Measurements from ENCODE around the gene HIF1A.

HIF1A gene

DNA sequence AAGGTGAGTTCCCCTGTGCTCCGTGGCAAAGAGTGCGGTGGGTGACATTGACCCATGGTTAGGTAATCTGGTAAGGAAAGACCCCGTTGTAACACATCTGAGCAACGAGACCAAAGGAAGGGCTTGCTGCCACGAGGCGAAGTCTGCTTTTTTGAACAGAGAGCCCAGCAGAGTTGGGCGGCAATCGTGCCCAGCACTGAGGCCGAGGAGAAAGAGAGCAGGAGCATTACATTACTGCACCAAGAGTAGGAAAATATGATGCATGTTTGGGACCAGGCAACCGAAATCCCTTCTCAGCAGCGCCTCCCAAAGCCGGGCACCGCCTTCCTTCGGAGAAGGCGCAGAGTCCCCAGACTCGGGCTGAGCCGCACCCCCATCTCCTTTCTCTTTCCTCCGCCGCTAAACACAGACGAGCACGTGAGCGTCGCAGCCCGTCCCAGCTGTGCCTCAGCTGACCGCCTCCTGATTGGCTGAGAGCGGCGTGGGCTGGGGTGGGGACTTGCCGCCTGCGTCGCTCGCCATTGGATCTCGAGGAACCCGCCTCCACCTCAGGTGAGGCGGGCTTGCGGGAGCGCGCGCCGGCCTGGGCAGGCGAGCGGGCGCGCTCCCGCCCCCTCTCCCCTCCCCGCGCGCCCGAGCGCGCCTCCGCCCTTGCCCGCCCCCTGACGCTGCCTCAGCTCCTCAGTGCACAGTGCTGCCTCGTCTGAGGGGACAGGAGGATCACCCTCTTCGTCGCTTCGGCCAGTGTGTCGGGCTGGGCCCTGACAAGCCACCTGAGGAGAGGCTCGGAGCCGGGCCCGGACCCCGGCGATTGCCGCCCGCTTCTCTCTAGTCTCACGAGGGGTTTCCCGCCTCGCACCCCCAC, at the start of gene HIF1A:
Gene HIF1A, plus strand, starts transcription at position 684 of the 865 bp plus-strand sequence. CDS start 292 bp downstream, outside the sequence.
- Histone ChIP-seq H3K4me3 (ENCODE audit: low read length) (peak within 1 kb of the TSS; percentile 98), H3K9me3 (ENCODE audit: control insufficient read depth, insufficient read depth, low read length) (no peaks in the 10 kb centered on the region), H3F3A (ENCODE audit: control insufficient read depth, insufficient read depth) (no peaks in the 10 kb centered on the region), H3K4me1 (ENCODE audit: control insufficient read depth, low read length) (peaks cover 46% of the 10 kb centered on the region), H4K20me1 (ENCODE audit: control insufficient read depth, insufficient read depth, low read depth, low read length) (peaks cover 30% of the 10 kb centered on the region), H3K27ac (ENCODE audit: low read depth, low read length) (peak within 1 kb of the TSS; percentile 75), H3K9me2 (replicated peaks; ENCODE audit: control insufficient read depth, low read length) (no peaks in the 10 kb centered on the region), H3K27me3 (ENCODE audit: control insufficient read depth, low read length) (no peaks in the 10 kb centered on the region), H3K79me2 (ENCODE audit: control insufficient read depth, low read length) (peaks cover 48% of the 10 kb centered on the region), H3K36me3 (ENCODE audit: control insufficient read depth, low read length) (peaks cover 45% of the 10 kb centered on the region), H3K4me2 (ENCODE audit: low read length) (peak within 1 kb of the TSS; percentile 86)
- TF ChIP-seq, protein P1, sequence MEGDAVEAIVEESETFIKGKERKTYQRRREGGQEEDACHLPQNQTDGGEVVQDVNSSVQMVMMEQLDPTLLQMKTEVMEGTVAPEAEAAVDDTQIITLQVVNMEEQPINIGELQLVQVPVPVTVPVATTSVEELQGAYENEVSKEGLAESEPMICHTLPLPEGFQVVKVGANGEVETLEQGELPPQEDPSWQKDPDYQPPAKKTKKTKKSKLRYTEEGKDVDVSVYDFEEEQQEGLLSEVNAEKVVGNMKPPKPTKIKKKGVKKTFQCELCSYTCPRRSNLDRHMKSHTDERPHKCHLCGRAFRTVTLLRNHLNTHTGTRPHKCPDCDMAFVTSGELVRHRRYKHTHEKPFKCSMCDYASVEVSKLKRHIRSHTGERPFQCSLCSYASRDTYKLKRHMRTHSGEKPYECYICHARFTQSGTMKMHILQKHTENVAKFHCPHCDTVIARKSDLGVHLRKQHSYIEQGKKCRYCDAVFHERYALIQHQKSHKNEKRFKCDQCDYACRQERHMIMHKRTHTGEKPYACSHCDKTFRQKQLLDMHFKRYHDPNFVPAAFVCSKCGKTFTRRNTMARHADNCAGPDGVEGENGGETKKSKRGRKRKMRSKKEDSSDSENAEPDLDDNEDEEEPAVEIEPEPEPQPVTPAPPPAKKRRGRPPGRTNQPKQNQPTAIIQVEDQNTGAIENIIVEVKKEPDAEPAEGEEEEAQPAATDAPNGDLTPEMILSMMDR (IDR thresholded peaks at IDR 0.05; ENCODE audit: low read depth, low read length, poor library complexity, severe bottlenecking), result peak; percentile 18
- TF ChIP-seq EZH2phosphoT487 (IDR thresholded peaks at IDR 0.05; ENCODE audit: borderline replicate concordance, low read length), result no peak

DNA sequence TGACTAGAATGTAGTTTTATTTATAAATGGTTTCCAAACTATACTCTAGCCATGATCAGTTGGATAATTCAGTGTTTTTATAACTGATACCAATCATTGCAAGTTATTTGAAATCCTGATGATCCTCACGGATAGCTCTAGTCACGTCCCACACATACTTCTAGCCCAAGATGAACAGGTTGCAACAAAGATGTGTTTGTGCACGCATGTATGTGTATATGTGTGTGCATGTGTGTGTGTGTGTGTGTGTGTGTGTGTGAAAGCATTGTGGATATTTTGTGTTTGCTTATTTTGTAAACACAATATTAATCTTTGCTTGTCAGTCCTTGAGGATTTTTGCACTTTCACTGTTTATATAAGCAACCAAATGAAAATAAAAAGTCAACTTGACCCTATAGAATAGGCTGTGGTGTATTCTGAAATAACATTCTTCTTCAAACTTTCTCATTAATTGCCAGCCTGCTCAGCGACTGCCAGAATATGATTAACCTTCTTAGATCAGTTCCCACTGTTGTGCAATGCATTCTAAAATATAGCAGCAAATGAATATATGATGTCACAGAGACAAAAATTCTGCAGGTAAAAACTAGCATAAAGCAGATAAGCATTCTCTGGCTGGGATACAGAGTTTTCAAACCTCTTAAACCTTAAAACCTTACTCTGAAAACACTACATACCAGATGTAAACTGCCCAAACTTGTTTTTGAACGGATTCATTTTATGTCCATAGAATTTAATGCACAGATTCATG, 48.8 kb upstream of the HIF1A start:
- peaks cover 28% of the 10 kb centered on the region for H3F3A ChIP-seq (ENCODE audit: control insufficient read depth, insufficient read depth)
- no peaks in the 10 kb centered on the region for H3K27me3 ChIP-seq (ENCODE audit: control insufficient read depth, low read length)
- no peak overlapping the region for H3K27ac ChIP-seq (ENCODE audit: low read depth, low read length)
- H3K4me3 ChIP-seq (ENCODE audit: low read length), result no peak overlapping the region
- H3K9me3 ChIP-seq (ENCODE audit: control insufficient read depth, insufficient read depth, low read length), result no peaks in the 10 kb centered on the region
- no peaks in the 10 kb centered on the region for H3K9me2 ChIP-seq (replicated peaks; ENCODE audit: control insufficient read depth, low read length)
- TF ChIP-seq, protein P1 (IDR thresholded peaks at IDR 0.05; ENCODE audit: low read depth, low read length, poor library complexity, severe bottlenecking), result no peak
- no peak for TF ChIP-seq EZH2phosphoT487 (IDR thresholded peaks at IDR 0.05; ENCODE audit: borderline replicate concordance, low read length)
- no peaks in the 10 kb centered on the region for H4K20me1 ChIP-seq (ENCODE audit: control insufficient read depth, insufficient read depth, low read depth, low read length)
- H3K4me2 ChIP-seq (ENCODE audit: low read length), result no peak overlapping the region
- no peaks in the 10 kb centered on the region for H3K79me2 ChIP-seq (ENCODE audit: control insufficient read depth, low read length)
- no peaks in the 10 kb centered on the region for H3K36me3 ChIP-seq (ENCODE audit: control insufficient read depth, low read length)
- H3K4me1 ChIP-seq (ENCODE audit: control insufficient read depth, low read length), result peaks cover 53% of the 10 kb centered on the region

DNA sequence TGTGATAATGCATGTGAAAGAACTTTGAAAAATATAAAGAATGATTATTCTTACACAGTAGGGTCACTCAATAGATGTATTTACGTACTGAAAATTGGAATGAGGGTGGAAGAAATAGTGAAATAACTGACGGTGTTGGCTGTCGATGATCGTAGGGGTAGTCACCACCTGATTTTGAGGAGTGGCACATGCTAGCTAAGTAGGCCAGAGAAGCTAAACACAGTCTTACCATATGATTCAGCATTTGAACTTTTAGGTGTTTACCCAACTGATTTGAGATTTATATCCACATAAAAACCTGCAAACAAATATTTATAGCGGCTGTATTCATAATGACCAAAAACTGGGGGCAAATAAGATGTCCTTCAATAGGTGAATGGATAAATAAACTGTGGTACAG, 47.6 kb upstream of the HIF1A start:
- H3K4me2 ChIP-seq (ENCODE audit: low read length), result no peak overlapping the region
- TF ChIP-seq EZH2phosphoT487 (IDR thresholded peaks at IDR 0.05; ENCODE audit: borderline replicate concordance, low read length), result no peak
- TF ChIP-seq, protein P1 (IDR thresholded peaks at IDR 0.05; ENCODE audit: low read depth, low read length, poor library complexity, severe bottlenecking), result no peak
- H3K79me2 ChIP-seq (ENCODE audit: control insufficient read depth, low read length), result no peaks in the 10 kb centered on the region
- H3K9me2 ChIP-seq (replicated peaks; ENCODE audit: control insufficient read depth, low read length), result no peaks in the 10 kb centered on the region
- H3K27me3 ChIP-seq (ENCODE audit: control insufficient read depth, low read length), result no peaks in the 10 kb centered on the region
- H3K27ac ChIP-seq (ENCODE audit: low read depth, low read length), result no peak overlapping the region
- H4K20me1 ChIP-seq (ENCODE audit: control insufficient read depth, insufficient read depth, low read depth, low read length), result no peaks in the 10 kb centered on the region
- peaks cover 42% of the 10 kb centered on the region for H3K4me1 ChIP-seq (ENCODE audit: control insufficient read depth, low read length)
- H3K36me3 ChIP-seq (ENCODE audit: control insufficient read depth, low read length), result no peaks in the 10 kb centered on the region
- H3K4me3 ChIP-seq (ENCODE audit: low read length), result no peak overlapping the region
- no peaks in the 10 kb centered on the region for H3K9me3 ChIP-seq (ENCODE audit: control insufficient read depth, insufficient read depth, low read length)
- H3F3A ChIP-seq (ENCODE audit: control insufficient read depth, insufficient read depth), result peaks cover 28% of the 10 kb centered on the region
